Stimulated activated CD8-positive, alpha-beta memory T cell treated with anti-CD3 and anti-CD28 coated beads, Interleukin-15, amount 100 ng/mL, for 24 hours (primary cell): ENCODE results near the gene NR1I3.

ENCODE experiments used
- DNase-seq: peaks from one replicate; pipeline ENCODE4 v3.0.0-alpha.2; 2020; ENCODE audit warnings: low read depth

Gene NR1I3

DNA sequence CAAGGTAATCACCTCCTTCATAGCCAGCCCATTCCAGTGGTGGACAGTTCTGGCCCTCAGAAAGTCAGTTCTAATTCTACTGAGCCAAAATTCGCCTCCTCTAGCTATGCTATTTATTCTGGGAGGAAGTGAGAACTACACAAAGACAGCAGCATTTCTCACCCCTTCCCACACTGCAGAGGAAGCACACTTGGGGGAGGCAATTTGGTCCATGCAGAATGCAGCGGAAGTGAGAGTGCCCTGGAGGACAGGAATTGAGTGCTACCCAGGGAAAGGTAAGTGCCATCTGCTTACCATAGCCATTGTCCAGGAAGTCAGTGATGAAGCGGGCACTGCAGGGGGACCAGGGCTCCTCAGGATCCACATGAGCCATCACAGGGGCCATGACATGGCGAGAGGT, 42.8 kb downstream of the NR1I3 start:
- DNase-seq: no peak

DNA sequence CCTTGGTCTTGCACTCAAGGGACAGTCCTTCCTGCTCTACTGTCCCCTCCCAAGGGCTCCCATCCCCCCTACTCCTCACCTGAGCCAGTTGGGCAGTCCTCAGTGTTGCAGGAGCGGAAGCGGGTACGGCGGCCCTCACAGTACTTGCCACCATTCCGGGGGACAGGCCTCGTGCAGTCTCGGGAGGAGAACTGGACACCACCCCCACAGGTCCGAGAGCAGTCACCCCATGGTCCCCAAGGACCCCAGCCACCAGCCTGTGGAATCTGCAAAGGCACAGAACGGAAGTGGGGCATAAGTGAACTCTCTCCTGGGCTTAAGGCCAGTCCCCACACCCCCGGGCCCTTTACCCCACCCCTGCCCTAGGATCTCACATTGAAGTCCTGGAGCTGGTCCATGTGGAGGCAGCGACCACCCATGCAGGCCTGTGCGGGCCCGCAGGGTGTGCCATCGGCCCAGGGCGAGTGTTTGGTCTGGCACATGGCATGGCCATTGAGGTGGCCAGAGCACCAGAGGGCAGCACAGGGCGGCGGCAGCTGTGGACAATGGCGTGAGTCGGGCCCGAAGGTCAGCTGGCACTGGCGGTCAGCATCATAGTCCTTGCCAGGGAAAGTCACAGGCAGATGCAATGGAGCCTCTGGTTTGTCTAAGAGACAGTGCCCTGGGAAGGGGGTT, 44.3 kb downstream of the NR1I3 start:
- no peak for DNase-seq

DNA sequence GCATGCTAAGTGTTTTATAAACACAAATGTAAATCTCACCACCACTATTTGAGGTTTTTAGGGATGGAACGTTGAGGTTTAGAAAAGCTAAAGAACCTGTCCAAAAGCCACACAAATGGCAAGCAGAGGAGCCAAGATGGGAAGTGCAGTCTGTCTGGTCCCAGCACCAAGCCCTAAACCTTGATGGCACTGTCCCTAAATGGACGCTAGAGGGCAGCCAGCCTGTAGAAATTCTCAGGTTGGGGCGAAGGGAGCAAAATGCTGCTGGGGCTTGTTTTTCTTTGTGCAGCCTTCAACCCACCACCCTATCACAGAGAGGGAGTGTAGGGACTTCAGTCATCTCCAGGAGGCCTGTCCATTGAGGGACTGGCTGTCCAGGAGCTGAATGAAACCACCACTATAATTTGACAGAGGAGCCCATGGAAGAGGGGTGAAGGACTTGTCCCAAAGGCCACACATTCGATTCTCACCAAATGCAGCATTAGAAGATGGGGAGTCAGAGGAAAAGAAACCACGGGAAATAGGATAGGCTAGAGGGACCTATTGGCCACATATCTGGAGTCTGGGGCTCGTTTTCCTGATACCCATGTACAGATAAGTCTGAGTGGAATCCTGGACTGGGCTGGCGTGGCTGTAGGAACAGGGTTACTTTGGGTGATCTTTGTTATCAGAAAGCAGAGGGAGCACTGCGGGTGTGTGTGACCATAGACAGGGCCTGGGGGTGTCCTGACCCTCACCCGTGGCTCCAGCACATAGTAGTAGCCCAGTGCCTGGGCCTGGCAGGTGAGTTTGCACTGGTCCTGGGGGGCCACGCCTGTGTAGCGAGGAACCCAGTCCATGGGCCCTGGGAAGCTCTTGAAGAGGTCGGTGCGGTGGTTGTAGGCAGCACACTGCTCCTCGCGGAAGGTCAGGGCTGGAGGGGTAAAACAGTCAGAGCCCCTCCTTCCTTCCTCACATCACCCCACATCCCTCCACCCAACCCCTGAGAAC, 45.2 kb downstream of the NR1I3 start:
- DNase-seq: no peak

DNA sequence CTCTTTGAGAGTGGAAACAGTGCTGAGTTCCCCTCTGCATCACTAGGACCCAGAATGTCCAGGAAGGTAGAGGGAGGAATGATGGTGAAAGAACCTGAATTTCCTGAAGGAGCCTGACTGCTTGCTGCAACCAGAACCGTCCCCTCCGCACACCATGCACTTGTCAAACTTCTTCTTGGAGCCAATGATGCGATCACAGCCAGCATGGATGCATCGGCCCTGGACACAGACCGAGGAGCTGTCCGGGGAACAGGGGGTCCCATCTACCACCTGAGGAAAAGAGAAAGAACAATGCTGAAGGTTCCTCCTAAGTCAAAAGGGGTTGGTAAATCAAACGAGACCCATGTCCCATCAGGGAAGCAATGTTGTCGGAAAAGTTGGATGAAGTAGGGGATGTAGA, 46.0 kb downstream of the NR1I3 start:
- no peak for DNase-seq

DNA sequence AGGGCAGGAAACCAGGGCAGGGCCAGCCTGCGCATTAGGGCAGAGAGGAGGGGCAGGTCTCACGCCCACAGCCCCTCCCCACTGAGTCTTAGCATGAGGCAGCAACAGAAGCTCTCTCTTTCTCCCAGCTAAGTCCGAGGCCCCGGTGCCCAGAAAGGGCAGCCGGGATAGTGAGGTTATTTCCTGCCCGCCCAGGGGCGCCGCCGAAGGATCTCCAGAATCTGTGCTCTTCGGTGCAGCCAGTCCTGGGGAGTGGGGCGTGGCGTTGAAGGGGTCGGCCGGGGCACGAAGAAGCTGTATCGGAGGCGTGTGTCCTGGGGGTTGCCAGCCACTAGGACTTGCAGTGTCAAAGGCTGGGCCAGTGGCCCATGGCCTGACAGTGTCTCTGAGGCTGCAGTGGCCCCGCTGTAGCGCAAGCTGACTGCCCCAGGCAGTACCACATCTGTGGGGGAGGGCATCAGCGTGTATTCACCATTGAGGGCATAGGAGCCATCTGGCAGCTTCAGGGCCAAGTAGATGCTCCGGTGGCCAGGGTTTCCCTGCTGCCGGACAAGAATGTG, 47.0 kb downstream of the NR1I3 start:
- DNase-seq: no peak

DNA sequence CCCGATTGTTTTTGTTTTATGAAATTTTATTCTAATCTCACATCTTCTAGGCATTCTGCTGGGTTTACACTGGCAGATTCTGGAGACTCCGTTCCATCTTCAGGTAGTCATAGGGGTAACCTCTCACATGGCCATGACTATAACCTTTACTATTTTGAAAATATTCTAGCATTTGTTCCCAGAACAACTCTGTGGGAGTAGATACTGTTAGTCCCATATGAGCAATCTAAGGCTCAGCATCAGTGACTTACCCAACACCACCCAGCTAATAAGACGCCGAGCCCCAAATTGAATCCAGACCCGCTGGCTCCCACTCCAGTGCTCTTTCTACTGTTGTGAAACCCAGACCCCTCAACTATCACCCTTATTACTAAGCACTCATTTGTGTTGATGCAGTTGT, 49.0 kb downstream of the NR1I3 start:
- DNase-seq: no peak

DNA sequence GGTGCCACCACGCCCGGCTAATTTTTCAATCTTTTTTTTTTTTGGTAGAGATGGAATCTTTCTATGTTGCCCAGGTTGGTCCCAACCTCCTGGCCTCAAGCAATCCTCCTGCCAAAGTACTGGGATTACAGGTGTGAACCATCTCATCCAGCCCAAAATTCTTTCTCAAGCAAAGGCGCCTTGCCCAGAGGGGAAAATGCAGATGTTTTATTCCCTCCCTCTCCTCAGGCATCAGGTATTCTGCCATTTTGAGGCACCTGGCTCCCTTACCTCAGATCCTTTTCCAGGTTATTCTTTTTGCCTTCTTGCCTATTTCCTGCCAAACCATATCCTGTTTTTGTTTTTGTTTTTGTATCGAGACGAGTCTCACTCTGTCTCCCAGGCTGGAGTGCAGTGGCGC, 49.6 kb downstream of the NR1I3 start:
- DNase-seq: no peak

DNA sequence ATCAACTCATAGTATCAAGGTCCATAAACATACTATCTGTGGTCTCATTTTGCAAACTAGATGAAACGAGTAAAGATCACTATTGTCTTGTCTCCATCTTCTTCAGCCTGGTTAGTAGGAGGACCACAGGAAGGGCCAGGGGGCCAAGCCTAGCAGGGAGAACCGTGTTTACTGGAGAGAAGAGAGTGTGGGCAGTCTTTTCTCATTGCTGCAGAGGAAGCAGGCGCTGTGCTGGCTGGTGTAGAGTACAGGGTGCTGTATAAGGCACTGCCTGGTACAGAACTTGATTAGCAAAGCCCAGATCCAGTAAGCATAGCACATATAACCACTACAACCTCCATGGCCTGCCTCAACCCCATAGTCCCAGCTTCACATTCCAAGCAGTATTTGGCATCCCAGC, 50.7 kb downstream of the NR1I3 start:
- no peak for DNase-seq

DNA sequence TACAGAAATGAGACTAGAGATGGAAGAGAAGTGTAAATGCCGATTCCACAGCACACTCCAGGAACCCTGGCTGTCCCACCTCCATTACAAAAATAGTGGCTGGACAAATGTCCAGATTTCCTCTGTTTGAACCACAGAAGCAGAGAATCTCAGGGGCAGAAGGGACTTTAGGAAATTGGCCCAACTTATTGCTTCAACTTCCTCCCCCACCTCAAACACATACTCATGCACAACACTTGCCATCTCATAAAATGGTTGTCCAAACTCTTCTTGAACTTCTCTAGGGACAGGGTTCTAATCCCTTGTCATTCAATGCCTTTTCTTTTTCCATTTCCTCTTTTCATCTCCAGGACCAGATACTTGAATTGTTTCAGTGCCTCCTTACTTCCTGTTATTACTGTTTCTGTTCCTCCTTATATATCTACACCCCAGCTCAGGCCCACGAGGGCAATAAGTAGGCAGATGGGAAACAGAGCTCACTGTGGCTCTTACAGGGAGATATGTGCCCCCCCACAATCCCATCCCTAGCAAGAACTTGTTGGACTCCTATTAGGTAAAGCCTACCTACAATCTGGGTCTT, 52.2 kb downstream of the NR1I3 start:
- no peak for DNase-seq

DNA sequence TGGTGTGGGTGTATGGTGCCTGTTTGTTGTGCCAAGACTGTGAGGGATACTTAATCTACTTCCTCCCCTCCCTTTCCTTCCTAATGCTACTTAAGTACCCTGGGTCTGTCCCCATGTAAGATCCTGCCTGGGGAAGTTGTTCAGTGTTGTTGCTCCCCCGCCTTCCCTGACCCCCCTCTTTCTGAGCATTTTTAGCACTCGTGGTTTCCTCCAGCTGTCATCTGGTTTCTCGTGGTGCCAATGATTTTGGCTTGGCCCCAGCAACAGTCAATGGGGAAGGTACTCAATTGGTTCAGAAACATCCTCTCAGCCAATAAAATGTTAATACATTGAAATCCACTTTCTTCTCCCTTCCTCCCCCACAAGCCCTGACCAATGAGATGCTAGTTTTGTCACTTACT, 52.7 kb downstream of the NR1I3 start:
- no peak for DNase-seq

DNA sequence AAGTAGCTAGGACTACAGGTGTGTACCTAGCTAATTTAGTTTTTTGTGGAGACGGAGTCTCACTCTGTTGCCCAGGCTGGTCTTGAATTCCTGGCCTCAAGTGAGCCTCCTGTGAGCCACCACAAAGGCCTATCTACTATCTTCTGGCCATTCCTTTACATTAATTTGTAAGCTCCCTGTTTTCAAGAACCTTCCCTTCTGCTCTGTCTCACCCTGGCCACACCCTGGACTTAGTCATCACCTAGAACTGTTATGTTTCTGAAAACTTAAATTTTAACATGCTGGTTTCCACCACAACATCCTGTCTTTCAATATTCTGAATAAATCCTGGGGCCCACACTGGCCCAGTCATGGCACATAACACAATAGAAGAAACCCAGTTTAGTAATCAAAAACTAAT, 55.8 kb downstream of the NR1I3 start:
- no peak for DNase-seq

DNA sequence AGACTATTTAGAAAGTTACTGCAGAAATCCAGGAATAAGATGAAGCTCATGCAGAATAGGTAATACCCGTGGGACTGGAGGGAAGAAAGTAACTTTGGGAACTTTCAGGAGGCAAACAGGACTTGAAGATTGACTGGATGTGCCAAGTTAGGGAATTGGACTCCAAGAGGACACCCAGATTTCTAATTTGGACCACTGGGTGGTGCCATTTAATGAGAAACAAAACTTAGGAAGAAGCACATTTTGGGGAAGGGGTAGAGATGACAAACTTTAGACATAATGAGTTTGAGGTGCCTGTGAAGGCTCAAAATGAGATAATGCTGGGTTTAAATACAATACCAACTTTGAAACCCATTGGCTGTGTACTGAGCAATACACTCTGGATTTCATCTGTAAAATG, 57.4 kb downstream of the NR1I3 start:
- no peak for DNase-seq

DNA sequence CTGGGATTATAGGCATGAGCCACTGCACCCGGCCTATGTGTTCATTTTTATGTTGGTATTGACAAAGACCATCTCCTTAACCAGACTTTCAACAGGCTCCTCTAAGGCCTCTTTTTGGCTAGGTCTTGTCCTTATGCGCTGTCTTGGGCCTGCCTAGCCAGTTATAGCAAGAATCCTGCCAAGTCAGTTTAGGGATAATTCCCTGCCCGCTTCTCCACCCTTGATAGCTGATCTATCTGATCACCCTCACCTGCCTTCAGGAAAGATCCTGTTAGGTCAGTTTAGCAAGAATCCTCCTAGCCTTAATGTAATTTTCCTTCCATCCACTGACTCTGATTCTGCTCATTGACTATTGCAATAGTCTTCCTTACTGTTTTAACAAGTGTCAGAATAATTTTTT, 58.3 kb downstream of the NR1I3 start:
- no peak for DNase-seq
